NCI-H146 (cell line): ENCODE results near the gene EPOP.
"Not testable (repeated sequence)": the region's sequence is repeated elsewhere in the genome, so short reads cannot be mapped to it uniquely, and the experiment has no call there.

ENCODE experiments used
- DNase-seq: peaks from one replicate; lab custom pipeline; 2025; lab: John Stamatoyannopoulos, UW

Gene EPOP

GRCh38 chr17:38673707-38674013 lies 1.1 kb downstream of the EPOP start:
- no peak for DNase-seq

- no peak for DNase-seq
Measured at GRCh38 chr17:38672788-38673706, 1.7 kb downstream of the EPOP start.

GRCh38 chr17:38671939-38672720 lies 2.6 kb downstream of the EPOP start:
- no peak for DNase-seq

- no peak for DNase-seq
Measured at GRCh38 chr17:38669520-38669919, 5.2 kb downstream of the EPOP start.

- no peak for DNase-seq
Measured at GRCh38 chr17:38667787-38668122, 7.0 kb downstream of the EPOP start.

- DNase-seq, result peak; percentile 73
Measured at GRCh38 chr17:38667099-38667786, 7.5 kb downstream of the EPOP start.

GRCh38 chr17:38663964-38664644 lies 10.7 kb downstream of the EPOP start:
- DNase-seq, result no peak

GRCh38 chr17:38663125-38663751 lies 11.5 kb downstream of the EPOP start:
- DNase-seq, result peak; percentile 80

GRCh38 chr17:38660097-38661025 lies 14.4 kb downstream of the EPOP start:
- no peak for DNase-seq

GRCh38 chr17:38659415-38659814 lies 15.3 kb downstream of the EPOP start:
- DNase-seq, result no peak

GRCh38 chr17:38658741-38659345 lies 15.9 kb downstream of the EPOP start:
- DNase-seq, result no peak

GRCh38 chr17:38657824-38658740 lies 16.7 kb downstream of the EPOP start:
- DNase-seq, result no peak

GRCh38 chr17:38656959-38657823 lies 17.6 kb downstream of the EPOP start:
- no peak for DNase-seq

GRCh38 chr17:38654411-38655398 lies 20.1 kb downstream of the EPOP start:
- DNase-seq, result no peak

GRCh38 chr17:38653679-38654078 lies 21.1 kb downstream of the EPOP start:
- no peak for DNase-seq

GRCh38 chr17:38653230-38653629 lies 21.5 kb downstream of the EPOP start:
- DNase-seq, result no peak

- not testable (repeated sequence) for DNase-seq
Measured at GRCh38 chr17:38650653-38651173, 24.0 kb downstream of the EPOP start.
